CD4-positive, alpha-beta T cell treated with Interleukin-6 for 4 hours (primary cell): ENCODE measurements around the gene HOATZ.
A peak's percentile ranks its signal among the peaks of the same experiment; 100 is the strongest.

Experiments used
- DNase-seq: peaks from one replicate; pipeline ENCODE4 v3.0.0-alpha.2; 2020; ENCODE audit warnings: mixed read lengths

The HOATZ gene

DNA sequence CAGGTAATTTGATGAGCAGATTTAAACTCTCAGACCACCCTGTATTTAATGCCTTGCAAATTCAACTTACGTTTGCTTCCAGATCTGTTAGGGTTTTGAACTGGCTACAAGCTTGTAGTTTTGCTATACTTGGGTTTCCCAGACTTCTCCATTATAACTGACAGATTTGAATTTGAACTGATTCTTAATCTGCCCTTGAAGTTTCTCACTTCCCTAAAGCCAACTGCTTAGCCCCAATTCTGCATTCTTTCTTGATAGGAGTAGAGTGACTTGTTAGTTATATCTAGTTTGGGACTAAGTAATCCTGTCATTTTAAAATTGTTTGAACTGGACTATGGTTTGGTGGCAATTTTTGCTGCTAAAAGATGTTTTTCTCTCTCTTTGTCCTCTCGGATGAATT lies 35.7 kb downstream of the HOATZ start:
- DNase-seq = no peak

GRCh38 chr11:111554532-111554931 lies 40.0 kb downstream of the HOATZ start:
- no peak for DNase-seq

DNA sequence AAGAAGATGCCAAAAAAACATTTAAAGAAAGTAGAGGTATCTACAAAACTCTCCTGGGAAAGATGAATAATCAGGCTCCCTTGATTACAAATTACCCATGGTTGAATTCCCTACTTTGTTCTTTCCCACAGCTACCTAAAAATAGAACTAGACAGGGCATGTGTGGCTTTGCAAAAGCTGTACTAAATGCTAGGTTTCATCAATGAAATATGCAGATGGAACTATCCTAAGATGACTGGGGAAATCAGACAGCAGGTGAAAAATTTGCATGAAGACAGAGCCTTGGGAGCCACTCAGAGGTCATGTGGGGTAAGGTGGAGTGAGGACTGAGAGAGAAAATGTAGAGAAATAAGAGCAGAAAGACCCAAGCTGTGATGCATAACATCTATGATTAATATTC lies 40.7 kb downstream of the HOATZ start:
- no peak for DNase-seq

GRCh38 chr11:111557425-111558111 lies 43.0 kb downstream of the HOATZ start:
- DNase-seq = no peak

DNA sequence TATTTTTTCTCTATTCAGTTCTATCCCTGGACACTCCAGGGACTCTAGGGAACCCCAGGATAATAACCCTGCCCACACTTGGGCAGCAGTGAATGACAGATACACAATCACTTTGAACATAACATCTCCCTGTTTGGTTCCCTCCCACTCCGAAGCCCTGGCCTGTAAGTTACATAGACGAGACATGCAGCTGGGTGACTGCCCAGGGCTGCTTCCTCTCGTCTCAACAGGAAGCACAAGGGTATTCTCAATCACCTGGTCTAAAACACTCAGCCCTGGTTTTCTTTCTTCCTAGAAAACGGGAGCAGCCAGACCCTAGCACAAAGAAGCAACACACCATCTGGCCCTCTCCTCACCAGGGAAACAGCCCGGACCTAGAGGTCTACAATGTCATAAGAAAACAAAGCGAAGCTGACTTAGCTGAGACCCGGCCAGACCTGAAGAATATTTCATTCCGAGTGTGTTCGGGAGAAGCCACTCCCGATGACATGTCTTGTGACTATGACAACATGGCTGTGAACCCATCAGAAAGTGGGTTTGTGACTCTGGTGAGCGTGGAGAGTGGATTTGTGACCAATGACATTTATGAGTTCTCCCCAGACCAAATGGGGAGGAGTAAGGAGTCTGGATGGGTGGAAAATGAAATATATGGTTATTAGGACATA lies 45.4 kb downstream of the HOATZ start:
- no peak for DNase-seq

GRCh38 chr11:111560800-111561199 lies 46.2 kb downstream of the HOATZ start:
- DNase-seq = no peak

- DNase-seq = no peak
These were observed 46.7 kb downstream of the HOATZ start for GRCh38 chr11:111561306-111561705.

DNA sequence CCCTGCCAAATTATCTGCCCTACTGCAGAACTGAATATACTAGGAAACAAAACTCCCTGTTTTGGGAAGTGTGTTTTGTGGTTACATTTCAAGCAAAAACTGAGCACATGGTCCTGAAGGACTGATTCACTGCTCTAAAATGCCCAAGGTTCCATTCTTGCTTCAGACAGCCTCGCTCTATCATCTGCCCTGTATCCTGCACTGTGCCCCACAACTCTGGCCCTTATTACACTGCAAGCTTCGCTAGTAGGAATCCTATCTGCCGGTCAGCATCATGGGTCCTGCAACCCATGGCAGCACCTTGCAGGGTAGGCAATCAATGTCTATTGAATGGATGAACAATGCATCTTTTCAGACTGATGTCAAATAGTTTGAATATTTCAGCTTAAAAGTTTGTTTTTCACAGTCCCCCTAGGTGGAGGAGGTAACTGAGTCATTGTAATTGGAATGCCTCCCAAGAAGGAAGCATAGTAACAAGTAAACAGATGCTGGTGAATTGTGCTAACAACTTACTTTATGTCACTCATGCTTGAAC lies 47.3 kb downstream of the HOATZ start:
- DNase-seq = no peak

DNA sequence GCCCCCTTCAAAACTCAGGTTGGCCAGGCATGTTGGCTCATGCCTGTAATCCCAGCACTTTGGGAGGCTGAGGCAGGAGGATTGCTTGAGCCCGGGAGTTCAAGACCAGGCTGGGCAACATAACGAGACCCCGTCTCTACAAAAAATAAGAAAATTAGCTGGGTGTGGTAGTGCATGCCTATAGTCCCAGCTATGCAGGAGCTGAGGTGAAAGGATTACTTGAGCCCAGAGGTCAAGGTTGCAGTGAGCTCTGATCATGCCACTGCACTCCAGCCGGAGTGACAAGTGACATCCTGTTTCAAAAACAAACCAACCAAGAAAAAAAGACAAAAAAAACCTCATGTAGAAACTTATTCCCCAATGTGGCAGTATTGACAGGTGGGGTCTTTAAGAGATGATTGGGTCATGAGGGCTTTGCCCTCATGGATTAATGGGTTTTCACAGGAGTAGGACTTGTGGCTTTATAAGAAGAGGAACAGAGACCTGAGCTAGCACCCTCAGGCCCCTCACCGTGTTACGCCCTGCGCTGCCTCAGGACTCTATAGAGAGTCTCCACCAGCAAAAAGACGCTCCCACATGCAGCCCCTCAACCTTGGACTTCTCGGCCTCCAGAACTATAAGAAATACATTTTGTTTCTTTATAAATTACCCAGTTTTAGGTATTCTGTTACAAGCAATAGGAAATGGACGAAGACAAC lies 48.3 kb downstream of the HOATZ start:
- DNase-seq = no peak

DNA sequence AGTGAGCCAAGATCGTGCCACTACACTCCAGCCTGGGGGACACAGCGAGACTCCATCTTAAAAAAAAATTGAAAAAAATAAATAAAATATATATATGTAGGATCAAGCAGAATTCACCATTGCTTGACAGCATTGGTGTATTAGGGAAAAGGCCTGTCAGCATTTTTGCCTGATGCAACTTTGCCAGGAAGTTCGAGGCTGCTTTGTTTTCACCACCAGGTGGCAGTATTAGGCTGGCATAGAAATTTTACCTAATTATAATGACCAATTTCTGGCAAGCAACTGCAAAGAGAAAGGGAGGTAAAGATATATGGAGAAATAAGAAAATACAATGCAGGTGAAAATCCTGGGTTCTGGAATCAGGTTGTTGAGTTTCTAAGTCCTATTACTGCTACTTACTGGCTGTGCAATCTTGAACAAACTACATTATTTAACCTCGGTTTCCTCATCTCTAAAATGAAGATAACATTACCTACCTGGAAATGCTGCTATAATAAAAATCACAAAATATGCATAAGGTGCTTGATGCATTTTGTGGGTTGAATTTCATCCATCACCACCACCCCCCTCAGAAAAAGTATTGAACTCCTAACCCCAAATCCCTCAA lies 50.6 kb downstream of the HOATZ start:
- DNase-seq = peak; percentile 69

GRCh38 chr11:111566324-111566723 lies 51.7 kb downstream of the HOATZ start:
- no peak for DNase-seq

DNA sequence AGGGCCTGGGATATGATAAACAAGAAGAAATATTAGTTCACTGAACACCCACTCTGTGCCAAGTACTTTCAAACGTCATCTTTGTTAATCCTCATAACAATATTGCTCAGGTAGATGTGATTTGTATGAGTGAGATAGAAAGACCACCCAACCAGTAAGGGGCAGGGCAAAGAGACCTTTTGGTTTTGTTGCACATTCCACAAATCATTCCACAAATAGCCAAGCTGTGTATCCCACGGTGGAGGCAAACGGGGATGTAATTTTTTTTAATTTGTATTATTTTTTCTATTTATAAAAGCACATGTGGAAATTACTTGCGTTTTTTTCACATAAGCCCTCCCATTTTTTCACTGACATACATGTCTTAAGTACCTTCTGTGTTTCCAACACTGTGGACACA lies 54.9 kb downstream of the HOATZ start:
- DNase-seq = no peak

- no peak for DNase-seq
These were observed 56.2 kb downstream of the HOATZ start for GRCh38 chr11:111570796-111571195.

GRCh38 chr11:111571829-111572501 lies 57.4 kb downstream of the HOATZ start:
- DNase-seq = no peak

- no peak for DNase-seq
These were observed 58.0 kb downstream of the HOATZ start for GRCh38 chr11:111572581-111572980.

GRCh38 chr11:111573821-111574249 lies 59.3 kb downstream of the HOATZ start:
- no peak for DNase-seq

DNA sequence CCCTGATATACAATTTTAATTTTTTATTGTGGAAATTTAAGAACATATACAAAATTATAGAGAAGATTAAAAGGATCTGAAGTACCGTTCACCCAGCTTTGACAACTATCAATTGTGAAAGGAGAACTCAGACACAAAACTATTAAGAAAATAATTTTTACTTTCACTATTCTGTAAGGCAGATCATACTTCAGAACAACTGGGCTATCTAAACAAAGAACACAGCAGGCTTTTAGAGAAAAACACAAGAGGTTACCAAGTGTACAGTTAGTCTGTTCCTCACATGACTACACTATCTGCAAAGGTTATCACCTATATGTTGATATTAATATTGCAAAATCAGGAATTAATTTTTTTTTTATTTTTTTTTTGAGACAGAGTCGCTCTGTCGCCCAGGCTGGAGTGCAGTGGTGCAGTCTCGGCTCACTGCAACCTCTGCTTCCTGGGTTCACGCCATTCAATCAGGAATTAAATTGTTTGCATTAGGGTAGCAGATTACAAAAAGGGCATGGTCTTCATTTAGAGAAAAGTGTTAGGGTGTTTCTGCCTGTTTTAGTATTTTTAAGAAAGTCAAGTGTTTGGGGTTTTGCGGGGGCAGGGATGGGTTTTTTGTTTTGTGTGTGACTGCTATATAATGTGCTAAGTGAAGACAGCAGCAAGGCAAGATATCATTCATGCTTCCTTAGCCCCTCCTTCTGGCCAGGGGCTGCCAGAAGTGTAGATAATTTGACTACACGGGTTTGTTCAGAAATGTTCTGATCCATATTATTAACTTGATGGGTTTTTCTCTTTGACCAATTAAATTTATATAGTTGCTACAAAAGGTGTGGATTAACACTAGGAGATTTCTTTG lies 60.0 kb downstream of the HOATZ start:
- no peak for DNase-seq

DNA sequence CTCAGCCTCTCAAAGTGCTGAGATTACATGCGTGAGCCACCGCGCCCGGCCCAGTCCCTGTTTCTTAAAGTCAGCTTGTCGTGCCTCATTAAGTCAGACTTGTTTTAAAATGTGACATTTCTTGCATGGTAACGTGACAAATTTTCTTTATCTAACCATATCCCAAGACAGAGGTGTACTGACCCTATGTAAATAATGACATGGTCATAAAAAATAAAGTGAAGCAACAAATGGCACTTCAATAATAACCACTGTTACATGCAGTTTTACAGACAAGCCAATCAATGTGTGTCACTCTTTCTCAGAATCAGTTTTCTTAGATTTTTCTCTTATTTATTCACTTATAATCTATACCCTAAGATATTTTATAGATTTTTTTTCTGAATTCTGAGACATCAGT lies 61.2 kb downstream of the HOATZ start:
- no peak for DNase-seq

GRCh38 chr11:111577821-111578220 lies 63.2 kb downstream of the HOATZ start:
- no peak for DNase-seq

DNA sequence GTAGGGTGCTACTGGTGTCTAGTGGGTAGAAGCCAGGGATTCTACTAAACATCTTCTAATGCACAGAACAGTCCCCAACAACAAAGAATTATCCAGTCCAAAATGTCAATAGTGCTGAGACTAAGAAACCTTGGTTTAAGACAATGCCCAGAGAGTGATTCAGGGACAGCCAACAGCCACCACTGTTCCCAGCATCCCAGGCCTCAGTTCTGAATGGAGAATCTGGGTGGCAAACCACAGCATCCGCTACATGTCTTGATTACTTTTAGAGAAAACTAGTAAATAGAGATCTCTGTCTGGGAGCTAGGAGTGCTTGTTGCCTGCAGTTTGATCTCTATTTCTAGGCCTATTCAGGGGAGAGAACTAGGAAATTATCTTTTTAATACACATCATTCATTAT lies 66.8 kb downstream of the HOATZ start:
- no peak for DNase-seq

DNA sequence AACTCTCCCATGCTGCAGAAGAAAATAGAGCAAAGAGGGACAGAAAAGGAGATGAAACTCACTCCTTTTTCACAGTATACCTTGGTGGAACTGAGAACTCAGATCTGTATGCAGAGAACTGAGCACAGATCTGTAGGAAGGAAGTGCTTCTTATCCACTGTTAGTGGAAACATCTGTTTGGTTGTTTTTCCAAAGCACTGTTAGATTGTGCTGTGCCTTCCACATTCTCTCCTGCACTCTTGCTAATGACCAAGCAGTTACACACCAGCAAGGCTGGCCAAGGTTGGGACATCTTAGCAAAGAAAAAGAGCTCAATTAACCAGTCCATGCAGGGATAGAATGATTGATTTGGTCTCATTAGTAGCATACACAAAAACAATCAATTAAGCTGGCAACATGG lies 67.6 kb downstream of the HOATZ start:
- no peak for DNase-seq

DNA sequence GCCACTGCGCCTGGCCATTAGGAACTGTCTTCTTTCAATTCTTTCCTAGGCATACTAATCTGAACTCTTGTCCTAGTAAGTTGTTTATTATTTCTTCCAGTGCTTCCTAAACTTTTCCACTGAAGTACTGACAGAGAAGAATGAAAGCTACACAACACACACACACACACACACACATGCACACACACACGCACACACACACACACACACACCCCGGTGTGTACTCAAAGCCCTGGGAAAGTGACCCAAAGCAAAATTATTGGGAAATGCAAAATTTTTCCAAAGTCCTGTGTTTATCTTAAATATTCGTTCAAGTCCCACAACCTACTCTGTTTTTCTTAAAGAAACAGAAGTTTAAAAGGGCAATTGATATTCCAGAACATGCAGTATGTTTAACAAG lies 68.3 kb downstream of the HOATZ start:
- DNase-seq = no peak
